Neutrophil (primary cell): Measurements from ENCODE around the gene XKR8.

Experiments used
- H3K27ac ChIP-seq: fragments of 200-600 bp; sonication (generic); 2 replicates; pipeline ENCODE4 v1.5.1; 2016; ENCODE audit warnings: mild to moderate bottlenecking, moderate library complexity
- H3K27me3 ChIP-seq: fragments of 200-600 bp; sonication (generic); 2 replicates; pipeline ENCODE4 v1.6.0; 2016; ENCODE audit warnings: mild to moderate bottlenecking
- H3K36me3 ChIP-seq: fragments of 200-600 bp; sonication (generic); 2 replicates; pipeline ENCODE4 v1.5.1; 2017
- H3K4me1 ChIP-seq, 2 experiments: fragments of 200-600 bp in 1 of 2; sonication (generic) in 1 of 2; 1 replicate in 1 of 2; 2 replicates in 1 of 2; pipeline versions ENCODE4 v1.5.1 to v1.6.1; 2013 to 2016; ENCODE audit warnings: low read depth in 1 of 2, low read length in 1 of 2, mild to moderate bottlenecking in 1 of 2, moderate library complexity in 1 of 2; ENCODE audit not compliant: control insufficient read depth in 1 of 2, insufficient read depth in 1 of 2
- H3K4me3 ChIP-seq, 2 experiments: fragments of 200-600 bp in 1 of 2; sonication (generic) in 1 of 2; 1 replicate in 1 of 2; 2 replicates in 1 of 2; pipeline ENCODE4 v1.5.1; 2013 to 2016; ENCODE audit warnings: low read depth in 1 of 2, low read length in 1 of 2, mild to moderate bottlenecking in 1 of 2, moderate library complexity in 1 of 2
- H3K9me3 ChIP-seq: fragments of 200-600 bp; sonication (generic); 2 replicates; pipeline ENCODE4 v1.5.1; 2016
- CTCF ChIP-seq: fragments of 200-600 bp; sonication (generic); IDR thresholded peaks from 2 replicates; pipeline ENCODE4 v1.5.1; 2016; ENCODE audit warnings: antibody characterized with exemption

XKR8 gene

GRCh38 chr1:28010969-28011368 is 51.2 kb downstream of the XKR8 start:
- Histone ChIP-seq H3K27ac (no peak overlapping the region), H3K36me3 (peaks cover 55% of the 10 kb centered on the region), H3K4me1 (no peaks in the 10 kb centered on the region), H3K9me3 (no peaks in the 10 kb centered on the region), H3K4me3 (no peak overlapping the region), H3K27me3 (no peaks in the 10 kb centered on the region)
- TF ChIP-seq CTCF = no peak
